SK-N-SH (cell line): ENCODE results near the gene PKN3. TPM values are rescaled to one million over a fixed set of nuclear protein-coding genes. Genes with fewer than 3 reads are reported as not detected.

Experiments used
- CTCF ChIA-PET: fragments of 300-600, 350-600 bp; formaldehyde crosslinking; extraction: SDS; loops from one replicate; lab custom pipeline; 2021; lab: Yijun Ruan, JAX
- POLR2A ChIA-PET: fragments of 350-600 bp; sonication (Branson Sonifier 250); formaldehyde crosslinking; extraction: SDS; loops from one replicate; lab custom pipeline; 2020; ENCODE audit warnings: antibody characterized with exemption, inconsistent platforms; lab: Yijun Ruan, JAX
- DNase-seq: peaks from one replicate; pipeline ENCODE4 v3.0.0; 2012
- H2AFZ ChIP-seq: fragments of 200-600 bp; sonication (generic); 2 replicates; pipeline ENCODE4 v1.8.1; 2016; ENCODE audit warnings: antibody characterized with exemption, mild to moderate bottlenecking, low read depth
- H3F3A ChIP-seq: fragments of 200-600 bp; sonication (generic); replicated peaks from 2 replicates; pipeline ENCODE3; 2016; ENCODE audit warnings: antibody characterized with exemption, mild to moderate bottlenecking; ENCODE audit not compliant: insufficient read depth
- H3K27ac ChIP-seq, 2 experiments: fragments of 200-500 bp in 1 of 2; fragments of 200-600 bp in 1 of 2; sonication (Bioruptor generic) in 1 of 2; sonication (generic), shearing (Covaris generic) in 1 of 2; 2 replicates each; pipeline versions ENCODE4 v1.5.1 to v1.6.1; 2014 to 2016; ENCODE audit warnings: low read depth in 2 of 2, inconsistent platforms in 1 of 2, low read length in 1 of 2, mild to moderate bottlenecking in 1 of 2, mixed read lengths in 1 of 2
- H3K27me3 ChIP-seq: fragments of 200-600 bp; sonication (generic), shearing (Covaris generic); 2 replicates; pipeline ENCODE4 v1.6.1; 2016; ENCODE audit warnings: mixed run types; ENCODE audit not compliant: insufficient read depth
- H3K36me3 ChIP-seq, 2 experiments: fragments of 200-500 bp in 1 of 2; fragments of 200-600 bp in 1 of 2; sonication (Bioruptor generic) in 1 of 2; sonication (generic) in 1 of 2; replicated peaks in 1 of 2; 2 replicates each; pipeline versions ENCODE3 to v1.5.1; 2014 to 2016; ENCODE audit warnings: low read length in 1 of 2, mild to moderate bottlenecking in 1 of 2; ENCODE audit not compliant: insufficient read depth in 2 of 2, control insufficient read depth in 1 of 2
- H3K4me1 ChIP-seq, 2 experiments: fragments of 200-500 bp in 1 of 2; fragments of 200-600 bp in 1 of 2; sonication (Bioruptor generic) in 1 of 2; sonication (generic), shearing (Covaris generic) in 1 of 2; 2 replicates each; pipeline versions ENCODE4 v1.5.1 to v1.6.1; 2014 to 2016; ENCODE audit warnings: low read depth in 1 of 2, low read length in 1 of 2, mixed run types in 1 of 2; ENCODE audit not compliant: insufficient read depth in 2 of 2, control insufficient read depth in 1 of 2
- H3K4me2 ChIP-seq: fragments of 200-600 bp; sonication (generic), shearing (Covaris generic); 2 replicates; pipeline ENCODE4 v1.6.1; 2017; ENCODE audit warnings: mixed run types
- H3K4me3 ChIP-seq, 2 experiments: fragments of 200-500 bp in 1 of 2; fragments of 200-600 bp in 1 of 2; sonication (Bioruptor generic) in 1 of 2; sonication (generic), shearing (Covaris generic) in 1 of 2; 2 replicates each; pipeline versions ENCODE4 v1.5.1 to v1.8.1; 2014 to 2016; ENCODE audit warnings: low read depth in 2 of 2, inconsistent platforms in 1 of 2, low read length in 1 of 2, mild to moderate bottlenecking in 1 of 2, mixed read lengths in 1 of 2, moderate library complexity in 1 of 2
- H3K79me2 ChIP-seq: fragments of 200-600 bp; sonication (generic); 2 replicates; pipeline ENCODE4 v1.8.1; 2017; ENCODE audit warnings: mild to moderate bottlenecking; ENCODE audit not compliant: insufficient read depth
- H3K9ac ChIP-seq: fragments of 200-600 bp; sonication (generic); 2 replicates; pipeline ENCODE4 v1.6.1; 2017; ENCODE audit warnings: mixed run types
- H3K9me2 ChIP-seq: fragments of 200-600 bp; sonication (generic); 2 replicates; pipeline ENCODE4 v1.6.1; 2017; ENCODE audit warnings: mixed run types
- H3K9me3 ChIP-seq: fragments of 200-600 bp; sonication (generic); 2 replicates; pipeline ENCODE4 v1.6.1; 2017; ENCODE audit warnings: mixed run types, mild to moderate bottlenecking, moderate library complexity
- H4K20me1 ChIP-seq: fragments of 200-600 bp; sonication (generic); 2 replicates; pipeline ENCODE4 v1.6.1; 2017; ENCODE audit warnings: mild to moderate bottlenecking, mixed run types; ENCODE audit not compliant: insufficient read depth
- FOXM1 ChIP-seq: IDR thresholded peaks from 2 replicates; pipeline ENCODE4 v1.4.0; 2012; ENCODE audit warnings: low read depth, mild to moderate bottlenecking
- GATA2 ChIP-seq: sonication (generic); formaldehyde crosslinking; IDR thresholded peaks from 2 replicates; pipeline ENCODE4 v1.5.0; 2020; ENCODE audit warnings: mild to moderate bottlenecking, missing genetic modification reagents
- JUND ChIP-seq: IDR thresholded peaks from 2 replicates; pipeline ENCODE4 v1.4.0; 2012
- MEF2A ChIP-seq: IDR thresholded peaks from 2 replicates; pipeline ENCODE4 v1.4.0; 2012; ENCODE audit warnings: low read depth, borderline replicate concordance
- NFIC ChIP-seq: IDR thresholded peaks from 2 replicates; pipeline ENCODE4 v1.4.0; 2012; ENCODE audit warnings: borderline replicate concordance
- NRF1 ChIP-seq: IDR thresholded peaks from 2 replicates; pipeline ENCODE4 v1.6.1; 2012; ENCODE audit warnings: low read depth, mild to moderate bottlenecking, low read length
- POLR2AphosphoS5 ChIP-seq: IDR thresholded peaks from 2 replicates; pipeline ENCODE4 v1.6.1; 2012; ENCODE audit warnings: low read depth, low read length
- RAD21 ChIP-seq: IDR thresholded peaks from 2 replicates; pipeline ENCODE4 v1.6.1; 2012; ENCODE audit warnings: mild to moderate bottlenecking, low read length
- RFX5 ChIP-seq: IDR thresholded peaks from 2 replicates; pipeline ENCODE4 v1.6.1; 2012; ENCODE audit warnings: mild to moderate bottlenecking, improper control_type of control experiment, low read length
- SIN3A ChIP-seq: IDR thresholded peaks from 2 replicates; pipeline ENCODE4 v1.6.1; 2012; ENCODE audit warnings: low read depth, mild to moderate bottlenecking, low read length, moderate library complexity, borderline replicate concordance
- TAF1 ChIP-seq: IDR thresholded peaks from 2 replicates; pipeline ENCODE4 v1.6.1; 2012; ENCODE audit warnings: low read depth, mild to moderate bottlenecking, low read length, moderate library complexity, borderline replicate concordance
- TCF12 ChIP-seq: IDR thresholded peaks from 2 replicates; pipeline ENCODE4 v1.4.0; 2012
- TEAD4 ChIP-seq: IDR thresholded peaks from 2 replicates; pipeline ENCODE4 v1.4.0; 2012; ENCODE audit warnings: mild to moderate bottlenecking, borderline replicate concordance; ENCODE audit not compliant: insufficient read depth
- WGBS: methylation state at CpG from one replicate; pipeline ENCODE4 v1.1.6; 2017; ENCODE audit warnings: low lambda C conversion rate; 5-methylcytosine and 5-hydroxymethylcytosine counted together
- polyA plus RNA-seq, 3 experiments: library from polyadenylated mRNA; depleted of rRNA; stranded (reverse); fragments of >200 nt; gene quantifications; 2 replicates each; pipeline ENCODE4 v1.2.3, GENCODE V29; 2012
- TF ChIP-seq, protein P1 (sequence below): IDR thresholded peaks from 2 replicates; pipeline ENCODE4 v1.4.0; 2012; ENCODE audit warnings: low read depth, borderline replicate concordance
- TF ChIP-seq, protein P2 (sequence below): IDR thresholded peaks from 2 replicates; pipeline ENCODE4 v1.4.0; 2012; ENCODE audit warnings: low read depth
- TF ChIP-seq, protein P3 (sequence below): fragments of 200-600 bp; sonication (generic); IDR thresholded peaks from 2 replicates; pipeline ENCODE4 v1.6.1; 2017; ENCODE audit warnings: antibody characterized with exemption, mild to moderate bottlenecking, moderate library complexity
- TF ChIP-seq, protein P4 (sequence below): fragments of 150-350 bp; IDR thresholded peaks from 2 replicates; pipeline ENCODE4 v1.6.1; 2017; ENCODE audit warnings: antibody characterized with exemption, low read length, low read depth, borderline replicate concordance
- TF ChIP-seq, protein P5 (sequence below): fragments of 150-350 bp; IDR thresholded peaks from 2 replicates; pipeline ENCODE4 v1.6.1; 2016; ENCODE audit warnings: mild to moderate bottlenecking, low read depth, low read length
- TF ChIP-seq, protein P6 (sequence below): IDR thresholded peaks from 2 replicates; pipeline ENCODE4 v1.4.0; 2012; ENCODE audit warnings: low read depth, borderline replicate concordance
- TF ChIP-seq, protein P7 (sequence below): IDR thresholded peaks from 2 replicates; pipeline ENCODE4; 2012

The PKN3 gene
- polyA plus RNA-seq, 1 of the 3 experiments (the other 2 are of a cell fraction) = 7.8 TPM

DNA sequence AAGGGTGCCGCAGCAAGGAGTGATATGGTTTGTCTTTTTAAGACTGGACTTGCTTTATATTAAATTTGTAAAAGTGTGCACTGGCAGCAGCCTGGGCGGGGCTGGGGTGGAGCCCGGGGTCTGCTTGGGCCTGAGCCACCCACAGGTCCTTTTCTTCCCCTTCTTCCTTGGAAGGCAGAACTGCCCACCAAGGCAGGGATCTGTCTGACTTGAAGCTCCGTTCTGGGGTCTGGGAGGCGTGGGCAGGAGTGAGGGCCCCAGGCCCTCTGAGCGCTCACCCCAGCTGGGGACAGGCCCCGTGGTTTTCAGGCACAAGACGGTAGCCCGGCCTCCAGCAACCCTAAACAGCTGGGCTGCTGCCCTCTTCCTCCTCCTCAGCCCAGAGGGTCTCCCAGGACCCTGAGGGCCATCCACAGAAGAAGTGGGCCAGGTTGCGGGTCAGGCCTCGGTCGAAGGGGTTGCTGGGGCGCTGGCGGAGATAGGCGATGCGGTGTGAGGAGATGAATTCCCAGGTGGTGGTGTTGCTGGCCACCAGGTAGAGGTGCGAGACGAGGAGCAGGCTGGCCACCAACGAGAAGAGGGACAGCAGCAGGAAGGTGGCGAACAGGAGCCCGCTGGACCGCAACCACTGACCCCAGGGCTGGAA, 18.7 kb downstream of the PKN3 start:
- no peaks in the 10 kb centered on the region for H3K27me3 ChIP-seq
- H3K4me2 ChIP-seq = no peak overlapping the region
- no peaks in the 10 kb centered on the region for H3K9me3 ChIP-seq
- no peak for DNase-seq
- H3K36me3 ChIP-seq = peaks cover 0 to 7% of the 10 kb centered on the region in 2 experiments
- peaks cover 4% of the 10 kb centered on the region for H3F3A ChIP-seq
- no peak overlapping the region for H3K4me3 ChIP-seq
- 94% methylated on average over 16 of the region's 22 CpGs for WGBS
- H3K79me2 ChIP-seq = no peaks in the 10 kb centered on the region
- ChIA-PET POLR2A (no interaction called here), CTCF (interaction anchor here (2.7 kb wide), 1 partner anchor 19 kb away, joined by 8 read pairs; the partner anchor contains the start of gene PKN3)
- no peaks in the 10 kb centered on the region for H3K9me2 ChIP-seq
- no peak overlapping the region for H2AFZ ChIP-seq
- no peak overlapping the region for H3K27ac ChIP-seq
- no peaks in the 10 kb centered on the region for H4K20me1 ChIP-seq
- H3K4me1 ChIP-seq = peaks cover 0 to 14% of the 10 kb centered on the region in 2 experiments; a peak in 1 of 4 replicates
- H3K9ac ChIP-seq = no peak overlapping the region
- TF ChIP-seq FOXM1 (no peak), GATA2 (no peak), RAD21 (no peak), NRF1 (no peak), RFX5 (no peak), TEAD4 (no peak), TCF12 (no peak), MEF2A (no peak), SIN3A (no peak), POLR2AphosphoS5 (no peak), NFIC (no peak), JUND (no peak), TAF1 (no peak)
- TF ChIP-seq, protein P1, sequence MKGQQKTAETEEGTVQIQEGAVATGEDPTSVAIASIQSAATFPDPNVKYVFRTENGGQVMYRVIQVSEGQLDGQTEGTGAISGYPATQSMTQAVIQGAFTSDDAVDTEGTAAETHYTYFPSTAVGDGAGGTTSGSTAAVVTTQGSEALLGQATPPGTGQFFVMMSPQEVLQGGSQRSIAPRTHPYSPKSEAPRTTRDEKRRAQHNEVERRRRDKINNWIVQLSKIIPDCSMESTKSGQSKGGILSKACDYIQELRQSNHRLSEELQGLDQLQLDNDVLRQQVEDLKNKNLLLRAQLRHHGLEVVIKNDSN = no peak
- TF ChIP-seq, protein P2, sequence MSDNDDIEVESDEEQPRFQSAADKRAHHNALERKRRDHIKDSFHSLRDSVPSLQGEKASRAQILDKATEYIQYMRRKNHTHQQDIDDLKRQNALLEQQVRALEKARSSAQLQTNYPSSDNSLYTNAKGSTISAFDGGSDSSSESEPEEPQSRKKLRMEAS = no peak
- TF ChIP-seq, protein P3, sequence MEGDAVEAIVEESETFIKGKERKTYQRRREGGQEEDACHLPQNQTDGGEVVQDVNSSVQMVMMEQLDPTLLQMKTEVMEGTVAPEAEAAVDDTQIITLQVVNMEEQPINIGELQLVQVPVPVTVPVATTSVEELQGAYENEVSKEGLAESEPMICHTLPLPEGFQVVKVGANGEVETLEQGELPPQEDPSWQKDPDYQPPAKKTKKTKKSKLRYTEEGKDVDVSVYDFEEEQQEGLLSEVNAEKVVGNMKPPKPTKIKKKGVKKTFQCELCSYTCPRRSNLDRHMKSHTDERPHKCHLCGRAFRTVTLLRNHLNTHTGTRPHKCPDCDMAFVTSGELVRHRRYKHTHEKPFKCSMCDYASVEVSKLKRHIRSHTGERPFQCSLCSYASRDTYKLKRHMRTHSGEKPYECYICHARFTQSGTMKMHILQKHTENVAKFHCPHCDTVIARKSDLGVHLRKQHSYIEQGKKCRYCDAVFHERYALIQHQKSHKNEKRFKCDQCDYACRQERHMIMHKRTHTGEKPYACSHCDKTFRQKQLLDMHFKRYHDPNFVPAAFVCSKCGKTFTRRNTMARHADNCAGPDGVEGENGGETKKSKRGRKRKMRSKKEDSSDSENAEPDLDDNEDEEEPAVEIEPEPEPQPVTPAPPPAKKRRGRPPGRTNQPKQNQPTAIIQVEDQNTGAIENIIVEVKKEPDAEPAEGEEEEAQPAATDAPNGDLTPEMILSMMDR = no peak
- TF ChIP-seq, protein P4, sequence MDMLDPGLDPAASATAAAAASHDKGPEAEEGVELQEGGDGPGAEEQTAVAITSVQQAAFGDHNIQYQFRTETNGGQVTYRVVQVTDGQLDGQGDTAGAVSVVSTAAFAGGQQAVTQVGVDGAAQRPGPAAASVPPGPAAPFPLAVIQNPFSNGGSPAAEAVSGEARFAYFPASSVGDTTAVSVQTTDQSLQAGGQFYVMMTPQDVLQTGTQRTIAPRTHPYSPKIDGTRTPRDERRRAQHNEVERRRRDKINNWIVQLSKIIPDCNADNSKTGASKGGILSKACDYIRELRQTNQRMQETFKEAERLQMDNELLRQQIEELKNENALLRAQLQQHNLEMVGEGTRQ = no peak
- TF ChIP-seq, protein P5, sequence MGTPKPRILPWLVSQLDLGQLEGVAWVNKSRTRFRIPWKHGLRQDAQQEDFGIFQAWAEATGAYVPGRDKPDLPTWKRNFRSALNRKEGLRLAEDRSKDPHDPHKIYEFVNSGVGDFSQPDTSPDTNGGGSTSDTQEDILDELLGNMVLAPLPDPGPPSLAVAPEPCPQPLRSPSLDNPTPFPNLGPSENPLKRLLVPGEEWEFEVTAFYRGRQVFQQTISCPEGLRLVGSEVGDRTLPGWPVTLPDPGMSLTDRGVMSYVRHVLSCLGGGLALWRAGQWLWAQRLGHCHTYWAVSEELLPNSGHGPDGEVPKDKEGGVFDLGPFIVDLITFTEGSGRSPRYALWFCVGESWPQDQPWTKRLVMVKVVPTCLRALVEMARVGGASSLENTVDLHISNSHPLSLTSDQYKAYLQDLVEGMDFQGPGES = no peak
- TF ChIP-seq, protein P6, sequence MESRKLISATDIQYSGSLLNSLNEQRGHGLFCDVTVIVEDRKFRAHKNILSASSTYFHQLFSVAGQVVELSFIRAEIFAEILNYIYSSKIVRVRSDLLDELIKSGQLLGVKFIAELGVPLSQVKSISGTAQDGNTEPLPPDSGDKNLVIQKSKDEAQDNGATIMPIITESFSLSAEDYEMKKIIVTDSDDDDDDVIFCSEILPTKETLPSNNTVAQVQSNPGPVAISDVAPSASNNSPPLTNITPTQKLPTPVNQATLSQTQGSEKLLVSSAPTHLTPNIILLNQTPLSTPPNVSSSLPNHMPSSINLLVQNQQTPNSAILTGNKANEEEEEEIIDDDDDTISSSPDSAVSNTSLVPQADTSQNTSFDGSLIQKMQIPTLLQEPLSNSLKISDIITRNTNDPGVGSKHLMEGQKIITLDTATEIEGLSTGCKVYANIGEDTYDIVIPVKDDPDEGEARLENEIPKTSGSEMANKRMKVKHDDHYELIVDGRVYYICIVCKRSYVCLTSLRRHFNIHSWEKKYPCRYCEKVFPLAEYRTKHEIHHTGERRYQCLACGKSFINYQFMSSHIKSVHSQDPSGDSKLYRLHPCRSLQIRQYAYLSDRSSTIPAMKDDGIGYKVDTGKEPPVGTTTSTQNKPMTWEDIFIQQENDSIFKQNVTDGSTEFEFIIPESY = no peak
- TF ChIP-seq, protein P7, sequence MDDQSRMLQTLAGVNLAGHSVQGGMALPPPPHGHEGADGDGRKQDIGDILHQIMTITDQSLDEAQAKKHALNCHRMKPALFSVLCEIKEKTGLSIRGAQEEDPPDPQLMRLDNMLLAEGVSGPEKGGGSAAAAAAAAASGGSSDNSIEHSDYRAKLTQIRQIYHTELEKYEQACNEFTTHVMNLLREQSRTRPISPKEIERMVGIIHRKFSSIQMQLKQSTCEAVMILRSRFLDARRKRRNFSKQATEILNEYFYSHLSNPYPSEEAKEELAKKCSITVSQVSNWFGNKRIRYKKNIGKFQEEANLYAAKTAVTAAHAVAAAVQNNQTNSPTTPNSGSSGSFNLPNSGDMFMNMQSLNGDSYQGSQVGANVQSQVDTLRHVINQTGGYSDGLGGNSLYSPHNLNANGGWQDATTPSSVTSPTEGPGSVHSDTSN = no peak
